RWPE2 (cell line): ENCODE measurements around the gene PTPN21.

Experiments
- ATAC-seq: fragments of 200-7000 bp; cut with Tn5 transposase; 3 replicates; pipeline ENCODE4 v1.9.1; 2021; ENCODE audit warnings: low read depth
- DNase-seq: peaks from one replicate; pipeline ENCODE4 v3.0.0-alpha.2; 2020; ENCODE audit warnings: low spot score
- H3K27ac ChIP-seq: fragments of 450-650 bp; 2 replicates; pipeline ENCODE4 v1.5.1; 2017; ENCODE audit warnings: mild to moderate bottlenecking; ENCODE audit not compliant: poor library complexity, severe bottlenecking
- H3K27me3 ChIP-seq: fragments of 250-450 bp; sonication (Bioruptor Pico); 2 replicates; pipeline ENCODE4 v1.5.1; 2021; ENCODE audit warnings: mild to moderate bottlenecking, moderate library complexity; ENCODE audit not compliant: insufficient read depth, poor library complexity, severe bottlenecking
- H3K36me3 ChIP-seq: fragments of 250-450 bp; sonication (Bioruptor Pico); 2 replicates; pipeline ENCODE4 v1.5.1; 2020; ENCODE audit warnings: low read depth, mild to moderate bottlenecking, moderate library complexity
- H3K4me1 ChIP-seq: fragments of 250-450 bp; sonication (Bioruptor Pico); 2 replicates; pipeline ENCODE4 v1.5.1; 2021; ENCODE audit warnings: mild to moderate bottlenecking, moderate library complexity; ENCODE audit not compliant: insufficient read depth, poor library complexity, severe bottlenecking
- H3K4me3 ChIP-seq: fragments of 250-450 bp; sonication (Bioruptor Pico); 2 replicates; pipeline ENCODE4 v1.5.1; 2021; ENCODE audit warnings: mild to moderate bottlenecking, moderate library complexity; ENCODE audit not compliant: severe bottlenecking
- H3K9me3 ChIP-seq: fragments of 250-450 bp; sonication (Bioruptor Pico); 2 replicates; pipeline ENCODE4 v1.5.1; 2021; ENCODE audit warnings: mild to moderate bottlenecking, moderate library complexity; ENCODE audit not compliant: severe bottlenecking
- CTCF ChIP-seq: fragments of 450-650 bp; IDR thresholded peaks from one replicate; pipeline ENCODE4 v1.5.1; 2017; ENCODE audit warnings: mild to moderate bottlenecking, moderate library complexity; ENCODE audit not compliant: poor library complexity, severe bottlenecking

The PTPN21 gene

GRCh38 chr14:88542857-88543795 is 11.7 kb downstream of the PTPN21 start:
- TF ChIP-seq CTCF: no peak
- ATAC-seq: no peak

GRCh38 chr14:88541324-88541723 is 13.5 kb downstream of the PTPN21 start:
- no peaks in the 10 kb centered on the region for H3K4me1 ChIP-seq
- H3K36me3 ChIP-seq: peaks cover 27% of the 10 kb centered on the region
- H3K9me3 ChIP-seq: no peaks in the 10 kb centered on the region
- H3K4me3 ChIP-seq: no peak overlapping the region
- no peaks in the 10 kb centered on the region for H3K27me3 ChIP-seq
- no peak overlapping the region for H3K27ac ChIP-seq
- DNase-seq: no peak
- no peak for TF ChIP-seq CTCF
- ATAC-seq: peak; percentile 70; the same call in 2 of the 3 replicates

More at GRCh38 chr14:88542857-88543795, 11.7 kb downstream of the PTPN21 start:
- Histone ChIP-seq H3K4me1 (no peaks in the 10 kb centered on the region), H3K36me3 (peaks cover 33% of the 10 kb centered on the region), H3K27me3 (no peaks in the 10 kb centered on the region), H3K4me3 (no peak overlapping the region), H3K9me3 (no peaks in the 10 kb centered on the region), H3K27ac (no peak overlapping the region)
- DNase-seq: no peak

GRCh38 chr14:88535813-88536212 is 19.0 kb downstream of the PTPN21 start:
- no peaks in the 10 kb centered on the region for H3K4me1 ChIP-seq
- H3K9me3 ChIP-seq: no peaks in the 10 kb centered on the region
- peaks cover 25% of the 10 kb centered on the region for H3K36me3 ChIP-seq
- no peak overlapping the region for H3K4me3 ChIP-seq
- DNase-seq (no peak), ATAC-seq (no peak)
- no peaks in the 10 kb centered on the region for H3K27me3 ChIP-seq
- no peak overlapping the region for H3K27ac ChIP-seq
- no peak for TF ChIP-seq CTCF

GRCh38 chr14:88535149-88535548 is 19.7 kb downstream of the PTPN21 start:
- H3K4me1 ChIP-seq: no peaks in the 10 kb centered on the region
- no peaks in the 10 kb centered on the region for H3K27me3 ChIP-seq
- DNase-seq: no peak
- ATAC-seq: no peak
- no peak for TF ChIP-seq CTCF
- no peak overlapping the region for H3K27ac ChIP-seq
- no peak overlapping the region for H3K4me3 ChIP-seq
- H3K9me3 ChIP-seq: no peaks in the 10 kb centered on the region
- H3K36me3 ChIP-seq: peaks cover 22% of the 10 kb centered on the region
